Tibial artery (tissue), 4 donors: Measurements from ENCODE around the gene IKBKE.
A peak's percentile ranks its signal among the peaks of the same experiment; 100 is the strongest.

Experiments
- DNase-seq, 2 donors: peaks; one replicate each; pipeline ENCODE4 v3.0.0-alpha.2; 2019
- H3K27ac ChIP-seq, 2 donors: fragments of 200-600 bp; sonication (generic) in 1 of 2; 1 replicate in 1 of 2; 2 replicates in 1 of 2; pipeline ENCODE4 v1.5.1; 2018 to 2019; ENCODE audit warnings: mild to moderate bottlenecking in 1 of 2
- H3K27me3 ChIP-seq, 2 donors: fragments of 200-600 bp; sonication (generic) in 1 of 2; one replicate each; pipeline versions ENCODE4 v1.5.1 to v1.6.0; 2016 to 2019
- H3K36me3 ChIP-seq, 3 donors: fragments of 200-600 bp; sonication (generic) in 2 of 3; one replicate each; pipeline ENCODE4 v1.5.1; 2016 to 2019; ENCODE audit warnings: mild to moderate bottlenecking in 2 of 3
- H3K4me1 ChIP-seq, 4 donors: fragments of 200-600 bp; sonication (generic) in 2 of 4; 1 replicate in 3 of 4; 2 replicates in 1 of 4; pipeline ENCODE4 v1.5.1; 2016 to 2019
- H3K4me3 ChIP-seq, 2 donors: fragments of 200-600 bp; sonication (generic) in 1 of 2; 1 replicate in 1 of 2; 2 replicates in 1 of 2; pipeline ENCODE4 v1.5.1; 2018 to 2019; ENCODE audit warnings: mild to moderate bottlenecking in 2 of 2
- H3K9me3 ChIP-seq, 3 donors: fragments of 200-600 bp; sonication (generic) in 1 of 3; one replicate each; pipeline ENCODE4 v1.5.1; 2016 to 2019
- CTCF ChIP-seq, 2 experiments: fragments of 200-600 bp in 1 of 2; fragments of 450-650 bp in 1 of 2; IDR thresholded peaks; one replicate each; pipeline ENCODE4 v1.5.1; 2017 to 2019; ENCODE audit warnings: antibody characterized with exemption in 2 of 2, mild to moderate bottlenecking in 1 of 2, moderate library complexity in 1 of 2
- intact Hi-C: fragments of 100-400 bp; cut with DNase I; formaldehyde crosslinking; loops from one replicate; pipeline ENCODE4 v1.15.0; 2023; ENCODE audit warnings: low total_unique reads

IKBKE gene

DNA sequence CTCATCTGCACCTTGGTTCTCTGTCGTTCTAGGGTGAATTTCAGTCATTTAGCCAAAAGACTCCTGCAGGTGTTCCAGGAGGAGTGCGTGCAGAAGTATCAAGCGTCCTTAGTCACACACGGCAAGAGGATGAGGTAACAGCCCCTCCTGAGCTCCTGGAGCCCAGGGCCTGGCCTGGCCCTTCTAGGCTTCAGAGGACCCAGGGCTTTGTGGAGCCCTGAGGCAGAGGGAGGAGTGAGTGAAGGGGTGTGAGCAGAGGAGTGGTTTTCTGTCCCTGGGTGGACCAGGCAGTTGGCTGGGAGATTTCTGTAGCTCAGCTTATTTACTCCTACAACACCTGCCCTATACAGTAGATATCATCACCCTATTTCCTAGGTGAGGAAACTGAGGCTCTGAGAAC is 21.3 kb downstream of the IKBKE start:
- H3K9me3 ChIP-seq, result no peaks in the 10 kb centered on the region
- H3K27ac ChIP-seq, result no peak overlapping the region
- intact Hi-C loops, result loop anchor here (2.0 to 5.0 kb wide), 3 partner anchors 21 to 421 kb away; no protein-coding TSS in a partner anchor
- no peak for TF ChIP-seq CTCF (IDR thresholded peaks at IDR 0.05)
- H3K27me3 ChIP-seq, result no peaks in the 10 kb centered on the region
- H3K4me3 ChIP-seq, result no peak overlapping the region
- H3K4me1 ChIP-seq, result peaks cover 0 to 27% (median 23%) of the 10 kb centered on the region in 4 donors
- peaks cover 0 to 24% (median 0%) of the 10 kb centered on the region in 3 donors for H3K36me3 ChIP-seq
- DNase-seq, result no peak

DNA sequence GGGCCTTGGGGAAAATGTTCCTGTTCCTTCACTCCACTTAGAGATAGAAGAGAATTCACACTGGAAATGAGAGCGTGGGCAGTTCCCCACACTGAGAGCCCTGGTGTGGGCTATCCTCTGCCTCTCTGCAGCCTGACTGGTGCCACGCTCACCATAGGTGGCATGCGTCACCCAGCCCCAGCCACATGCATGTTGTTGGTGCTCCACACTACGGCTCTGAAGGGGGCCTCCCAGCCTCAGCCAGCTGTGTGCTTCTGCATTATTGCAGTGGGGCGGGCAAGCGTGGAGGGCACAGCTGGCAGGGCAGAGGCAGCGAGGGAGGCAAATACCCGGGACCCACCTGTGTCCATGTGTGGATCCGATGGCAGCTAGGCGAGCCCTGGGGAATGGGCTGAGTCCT is 22.3 kb downstream of the IKBKE start:
- intact Hi-C loops, result loop anchor here (2.0 to 5.0 kb wide), 2 partner anchors 20 to 420 kb away; no protein-coding TSS in a partner anchor
- no peaks in the 10 kb centered on the region for H3K9me3 ChIP-seq
- H3K4me3 ChIP-seq, result no peak overlapping the region
- no peak for DNase-seq
- H3K4me1 ChIP-seq, result peaks cover 0 to 36% (median 30%) of the 10 kb centered on the region in 4 donors
- no peak overlapping the region for H3K27ac ChIP-seq
- H3K36me3 ChIP-seq, result peaks cover 0 to 24% (median 0%) of the 10 kb centered on the region in 3 donors
- no peak for TF ChIP-seq CTCF (IDR thresholded peaks at IDR 0.05)
- no peaks in the 10 kb centered on the region for H3K27me3 ChIP-seq

GRCh38 chr1:206493279-206493678 is 23.0 kb downstream of the IKBKE start:
- Histone ChIP-seq H3K27ac (no peak overlapping the region), H3K27me3 (no peaks in the 10 kb centered on the region), H3K9me3 (no peaks in the 10 kb centered on the region), H3K4me1 (peaks cover 0 to 36% (median 30%) of the 10 kb centered on the region in 4 donors), H3K36me3 (peaks cover 0 to 24% (median 0%) of the 10 kb centered on the region in 3 donors), H3K4me3 (no peak overlapping the region)
- intact Hi-C loops, result loop anchor here (2.0 to 5.0 kb wide), 2 partner anchors 20 to 419 kb away; no protein-coding TSS in a partner anchor
- no peak for TF ChIP-seq CTCF (IDR thresholded peaks at IDR 0.05)
- no peak for DNase-seq

- H3K4me1 ChIP-seq, result peaks cover 0 to 36% (median 30%) of the 10 kb centered on the region in 4 donors
- no peak for DNase-seq
- peak overlapping the region; percentile 63 to 71 for H3K27ac ChIP-seq
- TF ChIP-seq CTCF (IDR thresholded peaks at IDR 0.05), result no peak
- intact Hi-C loops, result no loop called here
- no peaks in the 10 kb centered on the region for H3K27me3 ChIP-seq
- H3K9me3 ChIP-seq, result no peaks in the 10 kb centered on the region
- H3K4me3 ChIP-seq, result no peak overlapping the region
- peaks cover 0 to 24% (median 0%) of the 10 kb centered on the region in 3 donors for H3K36me3 ChIP-seq
Observed at GRCh38 chr1:206495011-206495461, 24.8 kb downstream of the IKBKE start.

GRCh38 chr1:206495493-206496046 is 25.3 kb downstream of the IKBKE start:
- Histone ChIP-seq H3K36me3 (peaks cover 0 to 24% (median 0%) of the 10 kb centered on the region in 3 donors), H3K4me1 (peaks cover 0 to 38% (median 26%) of the 10 kb centered on the region in 4 donors), H3K27me3 (no peaks in the 10 kb centered on the region), H3K9me3 (no peaks in the 10 kb centered on the region), H3K4me3 (no peak overlapping the region), H3K27ac (peak overlapping the region; percentile 63 to 71)
- no peak for TF ChIP-seq CTCF (IDR thresholded peaks at IDR 0.05)
- DNase-seq, result no peak
- intact Hi-C loops, result no loop called here
